Activated naive CD8-positive, alpha-beta T cell treated with anti-CD3 and anti-CD28 coated beads, Interleukin-2, amount 10 ng/mL, durations not matched to agents 7 days and 5 days (primary cell): ENCODE results near the gene NBEAL2. TPM values are rescaled to one million over a fixed set of nuclear protein-coding genes. Genes with fewer than 3 reads are reported as not detected.

Source experiments
- ATAC-seq: fragments of 150-1000 bp; cut with Tn5 transposase; one replicate; pipeline ENCODE4 v1.10.0; 2021; ENCODE audit warnings: low read depth, moderate library complexity
- POLR2A ChIA-PET: fragments of 350-600 bp; sonication (Branson Sonifier 250); formaldehyde crosslinking; loops from one replicate; lab custom pipeline; 2021; ENCODE audit warnings: antibody characterized with exemption; lab: Charles Lee
- DNase-seq: peaks from one replicate; pipeline ENCODE4 v3.0.0; 2021
- H3K27ac Mint-ChIP-seq: one replicate; pipeline ENCODE4 v1.8.0; 2022; ENCODE audit warnings: mild to moderate bottlenecking, mixed read lengths
- H3K27me3 Mint-ChIP-seq: one replicate; pipeline ENCODE4 v1.8.0; 2022; ENCODE audit warnings: mild to moderate bottlenecking, moderate library complexity, mixed read lengths
- H3K36me3 Mint-ChIP-seq: one replicate; pipeline ENCODE4 v1.8.0; 2021; ENCODE audit warnings: mild to moderate bottlenecking, mixed read lengths
- H3K4me1 Mint-ChIP-seq: one replicate; pipeline ENCODE4 v1.8.0; 2021; ENCODE audit warnings: mixed read lengths
- H3K4me3 Mint-ChIP-seq: one replicate; pipeline ENCODE4 v1.8.0; 2022; ENCODE audit warnings: mild to moderate bottlenecking, moderate library complexity, mixed read lengths
- H3K9me3 Mint-ChIP-seq: one replicate; pipeline ENCODE4 v1.8.0; 2021; ENCODE audit warnings: mixed read lengths
- total RNA-seq, 2 experiments: library from RNA; stranded (reverse); gene quantifications; one replicate each; pipeline ENCODE4 v1.2.3, GENCODE V29; 2021

NBEAL2 gene
- total RNA-seq, 2 experiments from 2014 or later: 165 to 178 TPM

DNA sequence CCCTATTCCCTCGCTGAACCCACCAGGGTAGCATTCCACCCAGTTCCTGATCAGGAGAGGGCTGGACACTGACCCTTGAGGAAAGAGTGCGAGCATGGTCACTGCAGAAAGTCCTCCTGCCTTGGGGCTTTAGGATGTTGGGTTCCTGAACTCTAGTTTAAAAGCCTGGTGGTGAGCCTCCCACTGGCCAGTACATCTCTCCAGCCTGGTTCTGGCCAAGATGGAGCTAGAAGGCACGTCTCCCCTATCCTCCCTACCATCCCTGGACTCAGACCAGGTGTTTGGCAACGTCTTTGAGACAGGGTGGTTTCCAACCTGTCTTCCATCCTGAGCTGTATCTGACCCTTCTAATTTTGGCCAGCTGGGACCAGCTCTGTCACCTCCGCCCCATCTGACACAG is 31.4 kb downstream of the NBEAL2 start:
- no peak overlapping the region for H3K27ac Mint-ChIP-seq
- H3K4me1 Mint-ChIP-seq: peaks cover 22% of the 10 kb centered on the region
- H3K27me3 Mint-ChIP-seq: no peaks in the 10 kb centered on the region
- H3K36me3 Mint-ChIP-seq: peaks cover 8% of the 10 kb centered on the region
- no peaks in the 10 kb centered on the region for H3K9me3 Mint-ChIP-seq
- DNase-seq (no peak), ATAC-seq (no peak)
- POLR2A ChIA-PET: interaction anchor here (0.6 to 1.6 kb wide), 4 partner anchors 19 to 1113 kb away, joined by 3 to 6 read pairs (median 3); partner anchors contain the start of gene CCDC12
- no peak overlapping the region for H3K4me3 Mint-ChIP-seq

- Mint-ChIP-seq H3K27ac (no peak overlapping the region), H3K4me1 (peaks cover 26% of the 10 kb centered on the region), H3K9me3 (no peaks in the 10 kb centered on the region), H3K4me3 (no peak overlapping the region), H3K36me3 (peaks cover 8% of the 10 kb centered on the region), H3K27me3 (no peaks in the 10 kb centered on the region)
- POLR2A ChIA-PET: interaction anchor here (0.6 to 1.6 kb wide), 3 partner anchors 18 to 1113 kb away, joined by 3 to 6 read pairs (median 3); no protein-coding TSS in a partner anchor
- ATAC-seq (no peak), DNase-seq (no peak)
Measured at GRCh38 chr3:47011371-47011770, 31.9 kb downstream of the NBEAL2 start.

GRCh38 chr3:47012342-47013230 is 33.1 kb downstream of the NBEAL2 start:
- Mint-ChIP-seq H3K27ac (peak overlapping the region; percentile 42), H3K4me3 (no peak overlapping the region), H3K36me3 (peaks cover 4% of the 10 kb centered on the region), H3K27me3 (no peaks in the 10 kb centered on the region), H3K9me3 (no peaks in the 10 kb centered on the region), H3K4me1 (peaks cover 38% of the 10 kb centered on the region)
- DNase-seq (peak; percentile 31), ATAC-seq (no peak)
- POLR2A ChIA-PET: no interaction called here

DNA sequence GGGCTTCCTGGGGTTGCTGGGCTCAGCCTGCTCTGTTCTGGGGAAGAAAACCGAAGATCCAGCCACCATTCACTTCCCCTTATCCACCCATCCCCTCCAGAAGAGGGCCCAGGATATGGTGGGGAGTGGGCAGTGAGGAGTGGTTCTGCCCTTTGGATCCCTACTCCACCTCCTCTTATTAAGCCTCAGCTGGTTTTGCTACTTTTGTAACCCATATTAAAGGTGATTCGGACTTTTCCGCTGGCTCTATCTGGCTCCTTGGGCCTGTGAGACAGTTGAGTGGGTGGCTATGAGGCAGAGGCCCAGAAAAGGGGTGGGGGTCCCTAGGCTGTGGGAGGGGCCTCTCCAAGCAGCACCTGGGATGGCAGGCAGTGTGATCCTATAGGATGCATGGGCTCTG is 33.8 kb downstream of the NBEAL2 start:
- POLR2A ChIA-PET: no interaction called here
- Mint-ChIP-seq H3K36me3 (peaks cover 4% of the 10 kb centered on the region), H3K4me3 (no peak overlapping the region), H3K9me3 (no peaks in the 10 kb centered on the region), H3K27ac (no peak overlapping the region), H3K27me3 (no peaks in the 10 kb centered on the region), H3K4me1 (peaks cover 44% of the 10 kb centered on the region)
- ATAC-seq: no peak
- no peak for DNase-seq

GRCh38 chr3:47014036-47014435 is 34.6 kb downstream of the NBEAL2 start:
- Mint-ChIP-seq H3K36me3 (peaks cover 8% of the 10 kb centered on the region), H3K27me3 (no peaks in the 10 kb centered on the region), H3K4me1 (peaks cover 48% of the 10 kb centered on the region), H3K4me3 (no peak overlapping the region), H3K27ac (peak overlapping the region; percentile 23), H3K9me3 (no peaks in the 10 kb centered on the region)
- POLR2A ChIA-PET: no interaction called here
- ATAC-seq (no peak), DNase-seq (no peak)

DNA sequence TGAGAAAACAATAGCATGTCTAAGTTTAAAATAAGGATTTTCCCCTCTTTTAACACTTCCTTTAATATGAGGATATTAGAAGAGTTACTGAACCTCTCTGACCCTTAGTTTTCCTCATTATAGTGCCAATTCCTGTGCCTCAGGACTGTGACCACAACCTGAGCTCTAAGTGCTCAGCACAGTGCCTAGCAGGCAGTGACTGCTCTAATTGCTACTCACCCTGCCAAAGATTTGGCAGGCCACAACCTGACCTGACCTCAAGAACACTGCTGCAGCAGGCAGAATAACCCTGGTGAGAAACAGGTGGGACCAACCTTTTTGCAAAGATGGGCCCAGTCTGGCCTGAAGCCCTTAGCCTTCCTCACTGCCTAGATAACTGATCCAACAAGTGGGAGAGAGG is 35.7 kb downstream of the NBEAL2 start:
- POLR2A ChIA-PET: no interaction called here
- H3K4me3 Mint-ChIP-seq: no peak overlapping the region
- DNase-seq (no peak), ATAC-seq (no peak)
- H3K36me3 Mint-ChIP-seq: peaks cover 11% of the 10 kb centered on the region
- H3K9me3 Mint-ChIP-seq: no peaks in the 10 kb centered on the region
- peaks cover 56% of the 10 kb centered on the region for H3K4me1 Mint-ChIP-seq
- peak overlapping the region; percentile 60 for H3K27ac Mint-ChIP-seq
- H3K27me3 Mint-ChIP-seq: no peaks in the 10 kb centered on the region

- DNase-seq: no peak
- Mint-ChIP-seq H3K36me3 (peaks cover 14% of the 10 kb centered on the region), H3K9me3 (no peaks in the 10 kb centered on the region), H3K4me1 (peaks cover 57% of the 10 kb centered on the region), H3K27ac (peak overlapping the region; percentile 84), H3K4me3 (peak overlapping the region; percentile 65), H3K27me3 (no peaks in the 10 kb centered on the region)
- POLR2A ChIA-PET: interaction anchor here (1.1 to 1.9 kb wide), 4 partner anchors 25 to 148 kb away, joined by 3 to 7 read pairs (median 4); partner anchors contain the start of gene NBEAL2
- ATAC-seq: no peak
Measured at GRCh38 chr3:47016086-47016933, 36.8 kb downstream of the NBEAL2 start.

DNA sequence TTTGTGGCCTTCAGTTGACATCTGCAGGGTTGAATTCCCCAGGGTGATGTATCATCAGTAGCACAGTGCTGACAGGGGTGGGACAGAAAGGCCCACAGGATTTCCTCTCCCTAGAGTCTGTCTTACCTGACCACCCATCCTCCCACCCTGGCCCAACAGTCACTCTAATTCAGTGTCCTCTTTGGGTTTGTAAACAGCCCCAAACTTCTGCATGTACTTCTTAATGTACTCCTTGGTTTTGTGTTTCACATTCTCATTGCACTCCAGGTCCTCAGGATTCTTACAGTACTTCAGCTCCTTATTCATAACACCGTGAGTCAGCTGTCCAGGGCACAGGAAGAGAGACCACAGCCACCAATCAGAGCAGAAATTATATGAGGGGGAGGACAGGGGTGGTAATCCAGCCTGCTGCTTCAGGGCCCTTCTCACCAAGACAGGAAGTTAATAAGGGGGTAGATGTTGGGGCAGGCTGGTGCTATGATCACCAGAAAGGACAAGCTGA is 37.5 kb downstream of the NBEAL2 start:
- H3K4me3 Mint-ChIP-seq: peak overlapping the region; percentile 65
- H3K27ac Mint-ChIP-seq: peak overlapping the region; percentile 84
- POLR2A ChIA-PET: interaction anchor here (1.1 to 1.9 kb wide), 4 partner anchors 24 to 148 kb away, joined by 3 to 7 read pairs (median 4); partner anchors contain the start of gene NBEAL2
- peaks cover 57% of the 10 kb centered on the region for H3K4me1 Mint-ChIP-seq
- H3K36me3 Mint-ChIP-seq: peaks cover 14% of the 10 kb centered on the region
- H3K27me3 Mint-ChIP-seq: no peaks in the 10 kb centered on the region
- peak; percentile 80 for ATAC-seq
- peak; percentile 42 for DNase-seq
- H3K9me3 Mint-ChIP-seq: no peaks in the 10 kb centered on the region

- ATAC-seq: no peak
- POLR2A ChIA-PET: interaction anchor here (1.1 to 1.9 kb wide), 4 partner anchors 24 to 147 kb away, joined by 3 to 7 read pairs (median 4); partner anchors contain the start of gene NBEAL2
- peaks cover 53% of the 10 kb centered on the region for H3K4me1 Mint-ChIP-seq
- peak overlapping the region; percentile 84 for H3K27ac Mint-ChIP-seq
- no peaks in the 10 kb centered on the region for H3K27me3 Mint-ChIP-seq
- H3K4me3 Mint-ChIP-seq: peak overlapping the region; percentile 65
- H3K36me3 Mint-ChIP-seq: peaks cover 14% of the 10 kb centered on the region
- H3K9me3 Mint-ChIP-seq: no peaks in the 10 kb centered on the region
- no peak for DNase-seq
Measured at GRCh38 chr3:47017504-47018268, 38.2 kb downstream of the NBEAL2 start.

DNA sequence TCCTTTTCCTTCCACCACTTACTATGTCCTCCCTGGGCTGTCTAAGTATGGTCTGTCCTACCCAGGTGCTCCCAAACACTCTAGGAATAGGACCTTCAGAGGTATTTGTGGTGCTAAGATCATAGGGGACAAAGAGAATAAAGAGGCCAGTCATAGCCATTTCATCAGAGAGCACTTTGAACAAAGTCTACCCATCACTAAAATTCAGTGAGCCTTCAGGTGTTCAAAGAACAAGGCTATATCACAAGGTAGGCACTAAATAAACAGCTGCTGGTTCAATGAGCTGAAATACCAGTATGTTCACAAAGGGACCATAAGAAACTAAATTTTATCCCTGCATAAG is 38.8 kb downstream of the NBEAL2 start:
- POLR2A ChIA-PET: interaction anchor here (0.6 kb wide), 1 partner anchor 9 kb away, joined by 3 read pairs; no protein-coding TSS in a partner anchor
- H3K4me1 Mint-ChIP-seq: peaks cover 48% of the 10 kb centered on the region

GRCh38 chr3:47019201-47019600 is 39.7 kb downstream of the NBEAL2 start:
- H3K27me3 Mint-ChIP-seq: no peaks in the 10 kb centered on the region
- peak overlapping the region; percentile 68 for H3K27ac Mint-ChIP-seq
- peaks cover 14% of the 10 kb centered on the region for H3K36me3 Mint-ChIP-seq
- DNase-seq: no peak
- POLR2A ChIA-PET: no interaction called here
- H3K4me1 Mint-ChIP-seq: peaks cover 48% of the 10 kb centered on the region
- H3K4me3 Mint-ChIP-seq: peak overlapping the region; percentile 7
- peak; percentile 57 for ATAC-seq
- H3K9me3 Mint-ChIP-seq: no peaks in the 10 kb centered on the region

More for the DNA sequence above, 38.8 kb downstream of the NBEAL2 start:
- DNase-seq: no peak
- no peak for ATAC-seq
- Mint-ChIP-seq H3K4me3 (no peak overlapping the region), H3K27me3 (no peaks in the 10 kb centered on the region), H3K9me3 (no peaks in the 10 kb centered on the region), H3K27ac (peak overlapping the region; percentile 84), H3K36me3 (peaks cover 14% of the 10 kb centered on the region)

GRCh38 chr3:47020311-47020710 is 40.8 kb downstream of the NBEAL2 start:
- Mint-ChIP-seq H3K4me3 (no peak overlapping the region), H3K4me1 (peaks cover 50% of the 10 kb centered on the region)

More at GRCh38 chr3:47020311-47020710, 40.8 kb downstream of the NBEAL2 start:
- no peaks in the 10 kb centered on the region for H3K27me3 Mint-ChIP-seq
- ATAC-seq (no peak), DNase-seq (no peak)
- H3K27ac Mint-ChIP-seq: peak overlapping the region; percentile 68
- peaks cover 11% of the 10 kb centered on the region for H3K36me3 Mint-ChIP-seq
- no peaks in the 10 kb centered on the region for H3K9me3 Mint-ChIP-seq
- POLR2A ChIA-PET: interaction anchor here (0.8 kb wide), 1 partner anchor 10 kb away, joined by 3 read pairs; no protein-coding TSS in a partner anchor
